Trophoblast cell (in vitro differentiated cells and primary cell): ENCODE data around the gene DNAJC18.

Experiments
- DNase-seq, 2 donors: peaks; one replicate each; pipeline ENCODE4 v3.0.0-alpha.2; 2016
- H2AFZ ChIP-seq: 2 replicates; pipeline ENCODE4 v1.6.1; 2013; ENCODE audit warnings: low read length, moderate library complexity, mild to moderate bottlenecking; ENCODE audit not compliant: insufficient read depth, poor library complexity
- H2AK5ac ChIP-seq: 2 replicates; pipeline ENCODE4 v1.6.1; 2013; ENCODE audit warnings: mild to moderate bottlenecking, low read length
- H2BK120ac ChIP-seq: 2 replicates; pipeline ENCODE4 v1.6.1; 2013; ENCODE audit warnings: low read length, mild to moderate bottlenecking, moderate library complexity; ENCODE audit not compliant: insufficient read depth, poor library complexity
- H2BK12ac ChIP-seq: 2 replicates; pipeline ENCODE4 v1.6.1; 2013; ENCODE audit warnings: mild to moderate bottlenecking, low read length, moderate library complexity
- H2BK5ac ChIP-seq: 2 replicates; pipeline ENCODE4 v1.6.1; 2013; ENCODE audit warnings: low read length, low read depth, moderate library complexity, mild to moderate bottlenecking; ENCODE audit not compliant: poor library complexity
- H3K14ac ChIP-seq: 2 replicates; pipeline ENCODE4 v1.6.1; 2013; ENCODE audit warnings: mild to moderate bottlenecking, low read length
- H3K18ac ChIP-seq: 2 replicates; pipeline ENCODE4 v1.6.1; 2013; ENCODE audit warnings: mild to moderate bottlenecking, low read length
- H3K23ac ChIP-seq: 2 replicates; pipeline ENCODE4 v1.6.1; 2013; ENCODE audit warnings: low read length
- H3K27ac ChIP-seq: 2 replicates; pipeline ENCODE4 v1.5.1; 2013; ENCODE audit warnings: low read depth, mild to moderate bottlenecking, inconsistent platforms, low read length, moderate library complexity
- H3K27me3 ChIP-seq: 2 replicates; pipeline ENCODE4 v1.6.1; 2013; ENCODE audit warnings: inconsistent platforms, mild to moderate bottlenecking, low read length, moderate library complexity; ENCODE audit not compliant: insufficient read depth
- H3K36me3 ChIP-seq, 2 experiments: 1 replicate in 1 of 2; 2 replicates in 1 of 2; pipeline ENCODE4 v1.6.1; 2013; ENCODE audit warnings: low read length in 2 of 2, mild to moderate bottlenecking in 2 of 2, moderate library complexity in 1 of 2; ENCODE audit not compliant: insufficient read depth in 2 of 2, control insufficient read depth in 1 of 2
- H3K4ac ChIP-seq: 2 replicates; pipeline ENCODE4 v1.6.1; 2013; ENCODE audit warnings: low read depth, mild to moderate bottlenecking, low read length, moderate library complexity
- H3K4me1 ChIP-seq, 2 experiments: 1 replicate in 1 of 2; 2 replicates in 1 of 2; pipeline ENCODE4 v1.6.1; 2013; ENCODE audit warnings: low read length in 2 of 2, mild to moderate bottlenecking in 2 of 2, moderate library complexity in 1 of 2; ENCODE audit not compliant: insufficient read depth in 2 of 2, control insufficient read depth in 1 of 2
- H3K4me2 ChIP-seq: 2 replicates; pipeline ENCODE4 v1.6.1; 2013; ENCODE audit warnings: inconsistent platforms, mild to moderate bottlenecking, low read length, moderate library complexity
- H3K4me3 ChIP-seq: 2 replicates; pipeline ENCODE4 v1.5.1; 2013; ENCODE audit warnings: mild to moderate bottlenecking, low read depth, low read length, inconsistent platforms
- H3K79me1 ChIP-seq: one replicate; pipeline ENCODE4 v1.6.1; 2013; ENCODE audit warnings: low read length
- H3K79me2 ChIP-seq: 2 replicates; pipeline ENCODE4 v1.6.1; 2013; ENCODE audit warnings: low read length, mild to moderate bottlenecking; ENCODE audit not compliant: control insufficient read depth, insufficient read depth, poor library complexity
- H3K9ac ChIP-seq: 2 replicates; pipeline ENCODE4 v1.6.1; 2013; ENCODE audit warnings: mild to moderate bottlenecking, low read length
- H3K9me3 ChIP-seq: 2 replicates; pipeline ENCODE4 v1.6.1; 2013; ENCODE audit warnings: low read depth, mild to moderate bottlenecking, control low read depth, inconsistent platforms, low read length; ENCODE audit not compliant: insufficient read depth
- H4K12ac ChIP-seq: 2 replicates; pipeline ENCODE4 v1.6.1; 2013; ENCODE audit warnings: low read depth, mild to moderate bottlenecking, low read length, moderate library complexity
- H4K8ac ChIP-seq: 2 replicates; pipeline ENCODE4 v1.6.1; 2013; ENCODE audit warnings: low read depth, mild to moderate bottlenecking, low read length, moderate library complexity
- H4K91ac ChIP-seq: one replicate; pipeline ENCODE4 v1.6.1; 2013; ENCODE audit warnings: low read depth, mild to moderate bottlenecking, low read length, moderate library complexity
- WGBS: extraction: QIAGEN DNeasy Blood & Tissue Kit; methylation state at CpG from one replicate; pipeline ENCODE4 v1.1.7; 2013; ENCODE audit warnings: missing lambda C conversion rate; ENCODE audit not compliant: insufficient read length, insufficient coverage; ENCODE audit errors: extremely low coverage; 5-methylcytosine and 5-hydroxymethylcytosine counted together

Gene DNAJC18

GRCh38 chr5:139456776-139457175, 17.5 kb upstream of the DNAJC18 start:
- H2BK120ac ChIP-seq = no peak overlapping the region
- no peak overlapping the region for H3K4ac ChIP-seq
- H3K9me3 ChIP-seq = peaks cover 14% of the 10 kb centered on the region
- no peak overlapping the region for H3K14ac ChIP-seq
- no peak overlapping the region for H3K27ac ChIP-seq
- H3K4me2 ChIP-seq = no peak overlapping the region
- no peak overlapping the region for H4K91ac ChIP-seq
- no peak overlapping the region for H3K4me3 ChIP-seq
- H3K27me3 ChIP-seq = no peaks in the 10 kb centered on the region
- H3K18ac ChIP-seq = no peak overlapping the region
- no peaks in the 10 kb centered on the region for H3K36me3 ChIP-seq
- no peak overlapping the region for H2BK5ac ChIP-seq
- H2AK5ac ChIP-seq = no peak overlapping the region
- no peaks in the 10 kb centered on the region for H3K79me2 ChIP-seq
- no peak overlapping the region for H2BK12ac ChIP-seq
- no peak overlapping the region for H4K12ac ChIP-seq
- no peak for DNase-seq
- no peaks in the 10 kb centered on the region for H3K79me1 ChIP-seq
- H3K9ac ChIP-seq = no peak overlapping the region
- H3K4me1 ChIP-seq = no peaks in the 10 kb centered on the region
- H2AFZ ChIP-seq = no peak overlapping the region
- no CpG with 5 or more reads among the region's 12 CpGs for WGBS
- H3K23ac ChIP-seq = no peak overlapping the region
- no peak overlapping the region for H4K8ac ChIP-seq

- DNase-seq = no peak
- H2AFZ ChIP-seq = no peak overlapping the region
- WGBS = no CpG with 5 or more reads among the region's 11 CpGs
These were observed 15.4 kb upstream of the DNAJC18 start for GRCh38 chr5:139454568-139455290.

GRCh38 chr5:139453683-139454567, 14.6 kb upstream of the DNAJC18 start:
- H3K79me1 ChIP-seq = no peaks in the 10 kb centered on the region
- H3K27ac ChIP-seq = no peak overlapping the region
- H3K14ac ChIP-seq = no peak overlapping the region
- H3K27me3 ChIP-seq = no peaks in the 10 kb centered on the region
- H3K9me3 ChIP-seq = peaks cover 16% of the 10 kb centered on the region
- no peak overlapping the region for H4K12ac ChIP-seq
- no peak overlapping the region for H2BK120ac ChIP-seq
- no peak overlapping the region for H3K18ac ChIP-seq
- H3K4me2 ChIP-seq = no peak overlapping the region
- peak overlapping the region; percentile 61 for H3K4me3 ChIP-seq
- no peaks in the 10 kb centered on the region for H3K36me3 ChIP-seq
- H2AK5ac ChIP-seq = no peak overlapping the region
- H2BK12ac ChIP-seq = no peak overlapping the region
- H4K91ac ChIP-seq = no peak overlapping the region
- H2BK5ac ChIP-seq = no peak overlapping the region
- H3K9ac ChIP-seq = no peak overlapping the region
- no peaks in the 10 kb centered on the region for H3K4me1 ChIP-seq
- 100% methylated on average over 3 of the region's 3 CpGs for WGBS
- H4K8ac ChIP-seq = no peak overlapping the region
- peak overlapping the region; percentile 75 for H3K23ac ChIP-seq
- H3K79me2 ChIP-seq = no peaks in the 10 kb centered on the region
- no peak overlapping the region for H2AFZ ChIP-seq
- H3K4ac ChIP-seq = no peak overlapping the region
- no peak for DNase-seq

More at GRCh38 chr5:139454568-139455290, 15.4 kb upstream of the DNAJC18 start:
- H3K27ac ChIP-seq = no peak overlapping the region
- no peaks in the 10 kb centered on the region for H3K4me1 ChIP-seq
- no peak overlapping the region for H2BK120ac ChIP-seq
- no peak overlapping the region for H3K9ac ChIP-seq
- H2BK12ac ChIP-seq = no peak overlapping the region
- no peak overlapping the region for H3K18ac ChIP-seq
- H3K79me1 ChIP-seq = no peaks in the 10 kb centered on the region
- H3K79me2 ChIP-seq = no peaks in the 10 kb centered on the region
- H3K14ac ChIP-seq = no peak overlapping the region
- H2BK5ac ChIP-seq = no peak overlapping the region
- H3K27me3 ChIP-seq = no peaks in the 10 kb centered on the region
- no peak overlapping the region for H4K8ac ChIP-seq
- no peak overlapping the region for H4K12ac ChIP-seq
- no peak overlapping the region for H3K4ac ChIP-seq
- H3K9me3 ChIP-seq = peaks cover 16% of the 10 kb centered on the region
- H4K91ac ChIP-seq = no peak overlapping the region
- H3K36me3 ChIP-seq = no peaks in the 10 kb centered on the region
- no peak overlapping the region for H3K23ac ChIP-seq
- H3K4me3 ChIP-seq = peak overlapping the region; percentile 61
- H3K4me2 ChIP-seq = no peak overlapping the region
- H2AK5ac ChIP-seq = no peak overlapping the region

- Histone ChIP-seq H3K4me2 (no peak overlapping the region), H3K27ac (no peak overlapping the region), H3K79me2 (no peaks in the 10 kb centered on the region), H3K9me3 (peaks cover 16% of the 10 kb centered on the region), H2BK5ac (no peak overlapping the region), H3K4ac (no peak overlapping the region), H3K79me1 (no peaks in the 10 kb centered on the region), H2AFZ (no peak overlapping the region), H3K27me3 (no peaks in the 10 kb centered on the region), H4K8ac (no peak overlapping the region), H3K4me3 (peak overlapping the region; percentile 47), H3K4me1 (no peaks in the 10 kb centered on the region), H4K12ac (no peak overlapping the region), H2AK5ac (no peak overlapping the region), H2BK12ac (no peak overlapping the region), H3K9ac (no peak overlapping the region), H4K91ac (no peak overlapping the region), H3K18ac (no peak overlapping the region), H3K23ac (peak overlapping the region; percentile 86), H2BK120ac (no peak overlapping the region), H3K14ac (no peak overlapping the region), H3K36me3 (no peaks in the 10 kb centered on the region)
- no peak for DNase-seq
- WGBS = 100% methylated on average over 3 of the region's 3 CpGs
These were observed 12.7 kb upstream of the DNAJC18 start for GRCh38 chr5:139451878-139452660.
